B cell (primary cell): ENCODE data around the gene EFEMP1. TPM values are rescaled to one million over a fixed set of nuclear protein-coding genes. Genes with fewer than 3 reads are reported as not detected.

ENCODE experiments used
- ATAC-seq: fragments of 200-7000 bp; cut with Tn5 transposase; one replicate; pipeline ENCODE4 v1.10.0; 2021; ENCODE audit warnings: low read depth, mild to moderate bottlenecking, moderate number of reproducible peaks, moderate library complexity
- CTCF ChIA-PET: fragments of 350-600 bp; sonication (Branson Sonifier 250); formaldehyde crosslinking; loops from one replicate; lab custom pipeline; 2021; ENCODE audit warnings: antibody characterized with exemption, inconsistent platforms; lab: Charles Lee
- POLR2A ChIA-PET: fragments of 350-600 bp; sonication (Branson Sonifier 250); formaldehyde crosslinking; loops from one replicate; lab custom pipeline; 2021; ENCODE audit warnings: antibody characterized with exemption; lab: Charles Lee
- DNase-seq: peaks from one replicate; pipeline ENCODE4 v3.0.0; 2013
- H2AFZ ChIP-seq: 2 replicates; pipeline ENCODE4 v1.6.1; 2012; ENCODE audit warnings: mild to moderate bottlenecking, low read depth, low read length; ENCODE audit not compliant: insufficient read depth, poor library complexity, severe bottlenecking
- H3K27ac ChIP-seq, 2 donors: 1 replicate in 1 of 2; 2 replicates in 1 of 2; pipeline ENCODE4 v1.5.1; 2012 to 2013; ENCODE audit warnings: low read length in 2 of 2, mild to moderate bottlenecking in 2 of 2, moderate library complexity in 1 of 2
- H3K27me3 ChIP-seq, 4 experiments: fragments of 200-600 bp in 1 of 4; sonication (generic) in 1 of 4; replicated peaks in 1 of 4; 1 replicate in 2 of 4; 2 replicates in 2 of 4; pipeline versions ENCODE4 v1.6.1 to v1.7.0; 2013 to 2016; ENCODE audit warnings: low read length in 3 of 4, mild to moderate bottlenecking in 2 of 4, mixed read lengths in 1 of 4, moderate library complexity in 1 of 4; ENCODE audit not compliant: insufficient read depth in 4 of 4, control insufficient read depth in 3 of 4; ENCODE audit errors: control extremely low read depth in 1 of 4
- H3K36me3 ChIP-seq, 2 experiments: replicated peaks in 1 of 2; 1 replicate in 1 of 2; 2 replicates in 1 of 2; pipeline versions ENCODE4 v1.6.1 to v1.7.1; 2013; ENCODE audit warnings: low read length in 1 of 2; ENCODE audit not compliant: insufficient read depth in 2 of 2, control insufficient read depth in 1 of 2; ENCODE audit errors: control extremely low read depth in 1 of 2, extremely low read depth in 1 of 2
- H3K4me1 ChIP-seq, 2 donors: fragments of 200-600 bp in 1 of 2; sonication (generic) in 1 of 2; 1 replicate in 1 of 2; 2 replicates in 1 of 2; pipeline versions ENCODE4 v1.5.1 to v1.6.1; 2013 to 2017; ENCODE audit warnings: low read length in 2 of 2; ENCODE audit not compliant: control insufficient read depth in 2 of 2, insufficient read depth in 2 of 2
- H3K4me2 ChIP-seq: replicated peaks from 2 replicates; pipeline ENCODE3; 2012; ENCODE audit warnings: mild to moderate bottlenecking, low read depth, low read length; ENCODE audit not compliant: poor library complexity, severe bottlenecking
- H3K4me3 ChIP-seq, 5 experiments: fragments of 200-600 bp in 1 of 5; sonication (generic) in 1 of 5; 1 replicate in 3 of 5; 2 replicates in 2 of 5; pipeline versions ENCODE4 v1.5.1 to v1.7.0; 2011 to 2016; ENCODE audit warnings: low read length in 4 of 5, mild to moderate bottlenecking in 4 of 5, low read depth in 2 of 5, control low read depth in 1 of 5, moderate library complexity in 1 of 5; ENCODE audit not compliant: insufficient read depth in 1 of 5; ENCODE audit errors: control extremely low read depth in 1 of 5, extremely low read depth in 1 of 5
- H3K79me2 ChIP-seq: fragments of 200-600 bp; sonication (generic); one replicate; pipeline ENCODE4 v1.6.0; 2016; ENCODE audit warnings: low read length; ENCODE audit not compliant: control insufficient read depth, insufficient read depth
- H3K9ac ChIP-seq: fragments of 200-600 bp; sonication (generic); 2 replicates; pipeline ENCODE4 v1.6.1; 2017; ENCODE audit warnings: mild to moderate bottlenecking, low read length, moderate library complexity
- H3K9me3 ChIP-seq, 3 donors: one replicate each; pipeline versions ENCODE4 v1.6.1 to v1.7.1; 2013; ENCODE audit warnings: low read length in 2 of 3; ENCODE audit not compliant: control insufficient read depth in 2 of 3, insufficient read depth in 1 of 3; ENCODE audit errors: control extremely low read depth in 1 of 3
- H4K20me1 ChIP-seq: 2 replicates; pipeline ENCODE4 v1.6.0; 2012; ENCODE audit warnings: mild to moderate bottlenecking, low read length; ENCODE audit not compliant: insufficient read depth, control insufficient read depth, poor library complexity, severe bottlenecking
- H3K27ac Mint-ChIP-seq: one replicate; pipeline ENCODE4 v1.8.0; 2021; ENCODE audit warnings: mixed read lengths
- H3K27me3 Mint-ChIP-seq: one replicate; pipeline ENCODE4 v1.8.0; 2021; ENCODE audit warnings: mixed read lengths
- H3K4me1 Mint-ChIP-seq: one replicate; pipeline ENCODE4 v1.8.0; 2021; ENCODE audit warnings: mixed read lengths
- H3K4me3 Mint-ChIP-seq: one replicate; pipeline ENCODE4 v1.8.0; 2021; ENCODE audit warnings: mixed read lengths
- H3K9me3 Mint-ChIP-seq: one replicate; pipeline ENCODE4 v1.8.0; 2022; ENCODE audit warnings: mixed read lengths; ENCODE audit not compliant: insufficient read depth
- EZH2 ChIP-seq: IDR thresholded peaks from 2 replicates; pipeline ENCODE4 v1.6.1; 2012; ENCODE audit warnings: borderline replicate concordance, low read depth, mild to moderate bottlenecking, moderate library complexity, low read length; ENCODE audit not compliant: insufficient read depth, poor library complexity, severe bottlenecking
- WGBS: methylation state at CpG from one replicate; pipeline ENCODE4 v1.1.5; 2013; ENCODE audit warnings: missing lambda C conversion rate; ENCODE audit not compliant: insufficient coverage; 5-methylcytosine and 5-hydroxymethylcytosine counted together
- intact Hi-C: fragments of 100-400 bp; cut with micrococcal nuclease; formaldehyde crosslinking; loops from one replicate; pipeline ENCODE4 v1.10.0; 2022
- polyA plus RNA-seq: library from polyadenylated mRNA; depleted of rRNA; stranded (reverse); fragments of >200 nt; gene quantifications from 2 replicates; pipeline ENCODE4 v1.2.3, GENCODE V29; 2012
- total RNA-seq, 2 donors: library from RNA; stranded (reverse); fragments of 120-200 nt in 1 of 2; gene quantifications; 1 replicate in 1 of 2; 2 replicates in 1 of 2; pipeline versions ENCODE4 v1.2.3 to v1.2.4, GENCODE V29; 2013 to 2022
- TF ChIP-seq, protein P1 (sequence below): fragments of 200-600 bp; IDR thresholded peaks from one replicate; pipeline ENCODE4 v1.8.0; 2022; ENCODE audit warnings: antibody characterized with exemption, mild to moderate bottlenecking

Gene EFEMP1
- total and polyA plus RNA-seq, 2 donors (not counting 1 experiment from before 2014, with no cell fraction given): not detected

DNA sequence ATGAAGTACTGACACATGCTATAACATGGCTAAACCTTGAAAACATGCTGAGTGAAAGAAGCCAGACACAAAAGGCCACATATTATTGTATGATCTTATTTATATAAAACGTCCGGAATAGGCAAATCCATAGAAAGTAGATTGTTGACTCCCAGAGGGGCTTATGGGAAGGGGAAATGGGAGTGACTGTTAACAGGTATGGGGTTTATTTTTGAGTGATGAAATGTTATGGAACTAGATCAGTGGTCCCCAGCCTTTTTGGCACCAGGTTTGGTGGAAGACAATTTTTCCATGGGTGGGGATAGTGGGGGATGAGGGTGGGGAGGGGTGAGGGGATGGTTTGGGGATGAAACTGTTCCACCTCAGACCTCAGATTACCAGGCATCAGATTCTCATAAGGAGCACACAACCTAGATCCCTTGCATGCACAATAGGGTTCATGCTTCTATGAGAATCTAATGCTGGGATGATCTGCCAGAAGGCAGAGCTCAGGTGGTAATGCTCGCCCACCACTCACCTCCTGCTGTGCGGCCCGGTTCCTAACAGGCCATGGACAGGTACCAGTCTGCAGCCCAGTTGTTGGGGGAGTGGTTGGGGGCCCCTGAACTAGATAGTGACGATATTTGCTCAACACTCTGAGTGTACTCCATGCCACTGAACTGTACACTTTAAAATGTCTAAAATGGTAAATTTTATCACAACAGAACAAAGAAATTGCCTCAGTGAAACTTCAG is 59.1 kb downstream of the EFEMP1 start:
- Histone ChIP-seq H3K4me3 (no peak overlapping the region), H2AFZ (no peak overlapping the region), H3K27me3 (peaks cover 0 to 3% (median 0%) of the 10 kb centered on the region in 4 experiments), H3K9me3 (no peaks in the 10 kb centered on the region), H3K4me2 (no peak overlapping the region), H3K79me2 (no peaks in the 10 kb centered on the region), H3K9ac (no peak overlapping the region), H3K36me3 (no peaks in the 10 kb centered on the region), H4K20me1 (no peaks in the 10 kb centered on the region), H3K27ac (no peak overlapping the region), H3K4me1 (no peaks in the 10 kb centered on the region)
- Mint-ChIP-seq H3K4me1 (no peaks in the 10 kb centered on the region), H3K27me3 (peaks cover 5% of the 10 kb centered on the region), H3K27ac (no peak overlapping the region), H3K9me3 (no peaks in the 10 kb centered on the region), H3K4me3 (no peak overlapping the region)
- intact Hi-C loops: no loop called here
- no peak for TF ChIP-seq EZH2
- TF ChIP-seq, protein P1, sequence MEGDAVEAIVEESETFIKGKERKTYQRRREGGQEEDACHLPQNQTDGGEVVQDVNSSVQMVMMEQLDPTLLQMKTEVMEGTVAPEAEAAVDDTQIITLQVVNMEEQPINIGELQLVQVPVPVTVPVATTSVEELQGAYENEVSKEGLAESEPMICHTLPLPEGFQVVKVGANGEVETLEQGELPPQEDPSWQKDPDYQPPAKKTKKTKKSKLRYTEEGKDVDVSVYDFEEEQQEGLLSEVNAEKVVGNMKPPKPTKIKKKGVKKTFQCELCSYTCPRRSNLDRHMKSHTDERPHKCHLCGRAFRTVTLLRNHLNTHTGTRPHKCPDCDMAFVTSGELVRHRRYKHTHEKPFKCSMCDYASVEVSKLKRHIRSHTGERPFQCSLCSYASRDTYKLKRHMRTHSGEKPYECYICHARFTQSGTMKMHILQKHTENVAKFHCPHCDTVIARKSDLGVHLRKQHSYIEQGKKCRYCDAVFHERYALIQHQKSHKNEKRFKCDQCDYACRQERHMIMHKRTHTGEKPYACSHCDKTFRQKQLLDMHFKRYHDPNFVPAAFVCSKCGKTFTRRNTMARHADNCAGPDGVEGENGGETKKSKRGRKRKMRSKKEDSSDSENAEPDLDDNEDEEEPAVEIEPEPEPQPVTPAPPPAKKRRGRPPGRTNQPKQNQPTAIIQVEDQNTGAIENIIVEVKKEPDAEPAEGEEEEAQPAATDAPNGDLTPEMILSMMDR: no peak
- DNase-seq (no peak), ATAC-seq (no peak)
- WGBS: 90% methylated on average over 2 of the region's 6 CpGs
- ChIA-PET CTCF (no interaction called here), POLR2A (no interaction called here)

DNA sequence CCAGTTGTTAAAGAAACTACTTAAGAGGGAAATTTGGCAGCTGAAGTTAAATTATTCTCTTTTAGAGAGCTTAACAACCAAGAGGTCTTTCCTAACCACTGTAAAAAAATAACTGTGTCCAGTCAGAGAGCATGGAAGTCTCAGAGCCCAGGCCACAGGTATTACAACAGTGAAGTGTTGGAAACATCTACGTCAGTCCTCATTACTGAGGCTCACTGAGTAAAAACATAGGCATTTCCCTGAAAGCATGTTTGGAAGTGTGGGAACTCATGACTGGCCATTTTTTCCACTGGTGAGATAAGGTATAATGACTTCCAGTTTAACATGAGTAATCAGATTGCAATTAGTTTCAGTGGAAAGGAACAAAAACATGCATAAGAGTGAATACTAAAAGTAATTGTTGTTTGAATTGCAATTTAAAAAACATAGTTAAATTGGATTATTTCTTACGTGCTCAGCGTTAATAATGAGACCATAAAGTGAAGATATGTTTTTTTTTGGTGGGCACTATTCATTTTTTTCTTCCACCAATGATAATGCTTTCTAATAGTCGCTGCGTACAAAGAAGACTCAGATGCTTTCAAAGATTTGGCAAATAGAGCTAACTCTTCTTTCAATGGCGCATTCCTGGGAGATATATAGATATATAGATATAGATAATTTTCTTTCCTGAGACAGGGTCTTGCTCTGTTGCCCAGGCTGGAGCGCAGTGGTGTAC is 60.8 kb downstream of the EFEMP1 start:
- H3K27ac ChIP-seq: no peak overlapping the region
- H3K9ac ChIP-seq: no peak overlapping the region
- H3K9me3 ChIP-seq: no peaks in the 10 kb centered on the region
- H3K4me2 ChIP-seq: no peak overlapping the region
- H4K20me1 ChIP-seq: no peaks in the 10 kb centered on the region
- H2AFZ ChIP-seq: no peak overlapping the region
- H3K27me3 ChIP-seq: peaks cover 0 to 3% (median 0%) of the 10 kb centered on the region in 4 experiments
- Mint-ChIP-seq H3K4me1 (no peaks in the 10 kb centered on the region), H3K9me3 (no peaks in the 10 kb centered on the region), H3K27ac (no peak overlapping the region), H3K27me3 (peaks cover 4% of the 10 kb centered on the region), H3K4me3 (no peak overlapping the region)
- ATAC-seq: no peak
- intact Hi-C loops: no loop called here
- DNase-seq: no peak
- H3K4me1 ChIP-seq: no peaks in the 10 kb centered on the region
- no peaks in the 10 kb centered on the region for H3K79me2 ChIP-seq
- ChIA-PET CTCF (no interaction called here), POLR2A (no interaction called here)
- H3K36me3 ChIP-seq: no peaks in the 10 kb centered on the region
- 88% methylated on average over 1 of the region's 7 CpGs for WGBS
- TF ChIP-seq EZH2: no peak
- TF ChIP-seq, protein P1: no peak
- no peak overlapping the region for H3K4me3 ChIP-seq
